ENCODE results near the gene CIAO3.

DNA sequence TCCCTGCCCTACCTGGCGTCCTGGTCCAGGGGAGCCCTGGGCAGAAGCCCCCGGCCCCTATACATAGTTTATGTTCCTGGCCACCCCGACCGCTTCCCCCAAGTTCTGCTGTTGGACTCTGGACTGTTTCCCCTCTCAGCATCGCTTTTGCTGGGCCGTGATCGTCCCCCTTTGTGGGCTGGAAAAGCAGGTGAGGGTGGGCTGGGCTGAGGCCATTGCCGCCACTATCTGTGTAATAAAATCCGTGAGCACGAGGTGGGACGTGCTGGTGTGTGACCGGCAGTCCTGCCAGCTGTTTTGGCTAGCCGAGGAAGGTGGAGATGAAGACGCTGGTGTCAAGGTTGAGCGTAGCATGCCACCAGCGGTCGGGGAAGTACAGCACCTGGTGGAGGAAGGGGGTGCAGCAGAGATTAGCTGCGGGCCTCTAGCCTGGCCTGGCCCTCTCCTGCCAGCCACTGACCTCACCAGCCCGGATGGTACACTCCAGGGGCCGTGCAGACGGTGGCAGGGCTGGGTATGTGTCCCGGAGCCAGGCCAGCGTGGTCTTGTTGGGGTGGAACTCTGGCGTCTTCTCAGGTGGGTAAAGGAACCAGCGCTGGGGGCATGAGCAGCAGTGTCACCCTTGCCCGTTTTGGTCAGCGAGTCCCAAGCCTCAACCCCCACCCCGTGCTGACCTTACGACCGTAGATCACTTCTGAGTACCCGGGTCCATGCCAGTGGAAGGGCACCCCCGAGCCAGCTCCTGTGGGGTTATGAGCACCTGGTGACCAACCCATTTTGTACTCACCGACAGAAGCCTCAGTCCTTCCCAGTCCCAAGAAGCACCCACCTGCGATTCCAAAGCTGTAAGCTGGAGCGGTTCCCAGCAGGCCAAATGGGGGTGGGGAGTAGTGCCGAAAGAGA lies 58.1 kb downstream of the CIAO3 start:
- TF ChIP-seq JUND (IDR thresholded peaks at IDR 0.05) (no peak), EZH2phosphoT487 (IDR thresholded peaks at IDR 0.05; ENCODE audit: borderline replicate concordance) (no peak), POLR2A (IDR thresholded peaks at IDR 0.05; ENCODE audit: borderline replicate concordance, extremely low read depth, insufficient read depth, insufficient read length) (no peak), EZH2 (IDR thresholded peaks at IDR 0.05) (no peak), POLR2AphosphoS5 (IDR thresholded peaks at IDR 0.05; ENCODE audit: low read depth, low read length) (no peak), SIN3A (IDR thresholded peaks at IDR 0.05; ENCODE audit: low read depth) (no peak), TCF7L2 (IDR thresholded peaks at IDR 0.05; ENCODE audit: borderline replicate concordance, extremely low read depth, insufficient read depth, insufficient read length) (no peak), YY1 (IDR thresholded peaks at IDR 0.05; ENCODE audit: extremely low read depth, insufficient replicate concordance, low read depth, low read length) (no peak)
- TF ChIP-seq, protein P1, sequence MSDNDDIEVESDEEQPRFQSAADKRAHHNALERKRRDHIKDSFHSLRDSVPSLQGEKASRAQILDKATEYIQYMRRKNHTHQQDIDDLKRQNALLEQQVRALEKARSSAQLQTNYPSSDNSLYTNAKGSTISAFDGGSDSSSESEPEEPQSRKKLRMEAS (IDR thresholded peaks at IDR 0.05) = no peak
- TF ChIP-seq, protein P2, sequence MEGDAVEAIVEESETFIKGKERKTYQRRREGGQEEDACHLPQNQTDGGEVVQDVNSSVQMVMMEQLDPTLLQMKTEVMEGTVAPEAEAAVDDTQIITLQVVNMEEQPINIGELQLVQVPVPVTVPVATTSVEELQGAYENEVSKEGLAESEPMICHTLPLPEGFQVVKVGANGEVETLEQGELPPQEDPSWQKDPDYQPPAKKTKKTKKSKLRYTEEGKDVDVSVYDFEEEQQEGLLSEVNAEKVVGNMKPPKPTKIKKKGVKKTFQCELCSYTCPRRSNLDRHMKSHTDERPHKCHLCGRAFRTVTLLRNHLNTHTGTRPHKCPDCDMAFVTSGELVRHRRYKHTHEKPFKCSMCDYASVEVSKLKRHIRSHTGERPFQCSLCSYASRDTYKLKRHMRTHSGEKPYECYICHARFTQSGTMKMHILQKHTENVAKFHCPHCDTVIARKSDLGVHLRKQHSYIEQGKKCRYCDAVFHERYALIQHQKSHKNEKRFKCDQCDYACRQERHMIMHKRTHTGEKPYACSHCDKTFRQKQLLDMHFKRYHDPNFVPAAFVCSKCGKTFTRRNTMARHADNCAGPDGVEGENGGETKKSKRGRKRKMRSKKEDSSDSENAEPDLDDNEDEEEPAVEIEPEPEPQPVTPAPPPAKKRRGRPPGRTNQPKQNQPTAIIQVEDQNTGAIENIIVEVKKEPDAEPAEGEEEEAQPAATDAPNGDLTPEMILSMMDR (IDR thresholded peaks at IDR 0.05 in 2 of 3, conservative IDR thresholded peaks at IDR 0.05 in 1 of 3; ENCODE audit: borderline replicate concordance in 1 of 3, insufficient read depth in 1 of 3, low read depth in 2 of 3, low read length in 2 of 3) = no peak
- TF ChIP-seq, protein P3, sequence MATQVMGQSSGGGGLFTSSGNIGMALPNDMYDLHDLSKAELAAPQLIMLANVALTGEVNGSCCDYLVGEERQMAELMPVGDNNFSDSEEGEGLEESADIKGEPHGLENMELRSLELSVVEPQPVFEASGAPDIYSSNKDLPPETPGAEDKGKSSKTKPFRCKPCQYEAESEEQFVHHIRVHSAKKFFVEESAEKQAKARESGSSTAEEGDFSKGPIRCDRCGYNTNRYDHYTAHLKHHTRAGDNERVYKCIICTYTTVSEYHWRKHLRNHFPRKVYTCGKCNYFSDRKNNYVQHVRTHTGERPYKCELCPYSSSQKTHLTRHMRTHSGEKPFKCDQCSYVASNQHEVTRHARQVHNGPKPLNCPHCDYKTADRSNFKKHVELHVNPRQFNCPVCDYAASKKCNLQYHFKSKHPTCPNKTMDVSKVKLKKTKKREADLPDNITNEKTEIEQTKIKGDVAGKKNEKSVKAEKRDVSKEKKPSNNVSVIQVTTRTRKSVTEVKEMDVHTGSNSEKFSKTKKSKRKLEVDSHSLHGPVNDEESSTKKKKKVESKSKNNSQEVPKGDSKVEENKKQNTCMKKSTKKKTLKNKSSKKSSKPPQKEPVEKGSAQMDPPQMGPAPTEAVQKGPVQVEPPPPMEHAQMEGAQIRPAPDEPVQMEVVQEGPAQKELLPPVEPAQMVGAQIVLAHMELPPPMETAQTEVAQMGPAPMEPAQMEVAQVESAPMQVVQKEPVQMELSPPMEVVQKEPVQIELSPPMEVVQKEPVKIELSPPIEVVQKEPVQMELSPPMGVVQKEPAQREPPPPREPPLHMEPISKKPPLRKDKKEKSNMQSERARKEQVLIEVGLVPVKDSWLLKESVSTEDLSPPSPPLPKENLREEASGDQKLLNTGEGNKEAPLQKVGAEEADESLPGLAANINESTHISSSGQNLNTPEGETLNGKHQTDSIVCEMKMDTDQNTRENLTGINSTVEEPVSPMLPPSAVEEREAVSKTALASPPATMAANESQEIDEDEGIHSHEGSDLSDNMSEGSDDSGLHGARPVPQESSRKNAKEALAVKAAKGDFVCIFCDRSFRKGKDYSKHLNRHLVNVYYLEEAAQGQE (IDR thresholded peaks at IDR 0.05; ENCODE audit: low read depth) = no peak
